Upper lobe of left lung (tissue), 4 donors: ENCODE measurements around the gene SHISAL1.

Experiments
- CTCF ChIP-seq, 6 experiments: fragments of 450-650 bp in 4 of 6; fragments of 200-600 bp in 2 of 6; sonication (generic) in 2 of 6; IDR thresholded peaks; one replicate each; pipeline ENCODE4 v1.5.1; 2016 to 2019; ENCODE audit warnings: antibody characterized with exemption in 6 of 6
- EP300 ChIP-seq, 4 donors: sonication (generic); formaldehyde crosslinking; IDR thresholded peaks; one replicate each; pipeline ENCODE4 v1.5.1; 2017; ENCODE audit warnings: antibody characterized with exemption in 4 of 4, control low read depth in 2 of 4
- POLR2A ChIP-seq, 4 donors: fragments of 450-650 bp; IDR thresholded peaks; one replicate each; pipeline ENCODE4 v1.5.1; 2016 to 2017; ENCODE audit warnings: antibody characterized with exemption in 4 of 4, mild to moderate bottlenecking in 2 of 4
- POLR2AphosphoS5 ChIP-seq, 2 donors: sonication (generic); formaldehyde crosslinking; IDR thresholded peaks; one replicate each; pipeline ENCODE4 v1.5.1; 2017; ENCODE audit warnings: antibody characterized with exemption in 2 of 2

DNA sequence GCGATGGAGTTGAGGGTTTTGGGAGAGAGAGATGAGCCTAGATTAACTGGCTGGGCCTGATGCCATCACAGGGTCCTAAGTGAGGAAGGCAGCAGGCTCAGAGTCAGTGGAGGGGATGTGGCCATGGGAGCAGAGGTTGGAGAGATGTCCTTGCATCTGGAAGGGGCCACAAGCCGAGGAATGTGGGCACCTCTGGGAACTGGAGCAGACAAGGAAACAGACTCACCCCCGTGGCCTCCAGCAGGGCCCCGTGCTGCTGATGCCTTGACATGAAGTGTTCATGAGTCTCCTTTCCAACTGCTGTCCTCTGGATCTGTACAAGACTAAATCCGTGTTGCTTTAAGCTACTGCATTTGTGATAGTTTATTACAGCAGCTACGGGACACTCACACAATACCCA, 49.2 kb downstream of the SHISAL1 start:
- TF ChIP-seq POLR2A (IDR thresholded peaks at IDR 0.05), result no peak
- no peak for TF ChIP-seq CTCF (IDR thresholded peaks at IDR 0.05)
- TF ChIP-seq POLR2AphosphoS5 (IDR thresholded peaks at IDR 0.05), result no peak
- TF ChIP-seq EP300 (IDR thresholded peaks at IDR 0.05), result no peak
